ENCODE measurements around the gene C3orf52. TPM values are rescaled to one million over a fixed set of nuclear protein-coding genes. Genes with fewer than 3 reads are reported as not detected.
A peak's percentile ranks its signal among the peaks of the same experiment; 100 is the strongest.

C3orf52 gene
- total and polyA plus RNA-seq, 10 of the 15 experiments (the other 5 are each of a cell fraction or from before 2014, with no cell fraction given): 0.15 to 1.9 (median 0.73) TPM

- no peak for TF ChIP-seq NFXL1 (IDR thresholded peaks at IDR 0.05; ENCODE audit: borderline replicate concordance)
- peak; percentile 47; the same call in 1 of the 3 replicates for TF ChIP-seq POU2F2 (IDR thresholded peaks at IDR 0.05; ENCODE audit: borderline replicate concordance, low read depth, low read length)
- TF ChIP-seq ZNF592 (IDR thresholded peaks at IDR 0.05): peak; percentile 8; the same call in 1 of the 2 replicates
- no peak for TF ChIP-seq SUZ12 (IDR thresholded peaks at IDR 0.05; ENCODE audit: unreplicated experiment)
- TF ChIP-seq SMC3 (IDR thresholded peaks at IDR 0.05; ENCODE audit: borderline replicate concordance, low read length): no peak
- no peak for TF ChIP-seq YBX1 (IDR thresholded peaks at IDR 0.05)
- TF ChIP-seq MYB (IDR thresholded peaks at IDR 0.05; ENCODE audit: borderline replicate concordance, low read depth, low read length): no peak
- TF ChIP-seq, protein P1, sequence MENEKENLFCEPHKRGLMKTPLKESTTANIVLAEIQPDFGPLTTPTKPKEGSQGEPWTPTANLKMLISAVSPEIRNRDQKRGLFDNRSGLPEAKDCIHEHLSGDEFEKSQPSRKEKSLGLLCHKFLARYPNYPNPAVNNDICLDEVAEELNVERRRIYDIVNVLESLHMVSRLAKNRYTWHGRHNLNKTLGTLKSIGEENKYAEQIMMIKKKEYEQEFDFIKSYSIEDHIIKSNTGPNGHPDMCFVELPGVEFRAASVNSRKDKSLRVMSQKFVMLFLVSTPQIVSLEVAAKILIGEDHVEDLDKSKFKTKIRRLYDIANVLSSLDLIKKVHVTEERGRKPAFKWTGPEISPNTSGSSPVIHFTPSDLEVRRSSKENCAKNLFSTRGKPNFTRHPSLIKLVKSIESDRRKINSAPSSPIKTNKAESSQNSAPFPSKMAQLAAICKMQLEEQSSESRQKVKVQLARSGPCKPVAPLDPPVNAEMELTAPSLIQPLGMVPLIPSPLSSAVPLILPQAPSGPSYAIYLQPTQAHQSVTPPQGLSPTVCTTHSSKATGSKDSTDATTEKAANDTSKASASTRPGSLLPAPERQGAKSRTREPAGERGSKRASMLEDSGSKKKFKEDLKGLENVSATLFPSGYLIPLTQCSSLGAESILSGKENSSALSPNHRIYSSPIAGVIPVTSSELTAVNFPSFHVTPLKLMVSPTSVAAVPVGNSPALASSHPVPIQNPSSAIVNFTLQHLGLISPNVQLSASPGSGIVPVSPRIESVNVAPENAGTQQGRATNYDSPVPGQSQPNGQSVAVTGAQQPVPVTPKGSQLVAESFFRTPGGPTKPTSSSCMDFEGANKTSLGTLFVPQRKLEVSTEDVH (IDR thresholded peaks at IDR 0.05; ENCODE audit: low read depth, partially characterized antibody): no peak
- 0 out of 2 replicates have a peak, but pooled peaks have one; percentile 33 for TF ChIP-seq WRNIP1 (IDR thresholded peaks at IDR 0.05; ENCODE audit: borderline replicate concordance, low read depth, low read length)
- no peak for TF ChIP-seq MTA3 (IDR thresholded peaks at IDR 0.05; ENCODE audit: borderline replicate concordance, low read length)
- TF ChIP-seq YY1 (IDR thresholded peaks at IDR 0.05; ENCODE audit: low read depth, low read length): 0 out of 2 replicates have a peak, but pooled peaks have one; percentile 7
- no peak for TF ChIP-seq IRF4 (IDR thresholded peaks at IDR 0.05; ENCODE audit: low read depth, low read length)
- TF ChIP-seq LARP7 (IDR thresholded peaks at IDR 0.05): 0 out of 2 replicates have a peak, but pooled peaks have one; percentile 13
- TF ChIP-seq NR2C1 (IDR thresholded peaks at IDR 0.05): no peak
- no peak for TF ChIP-seq SREBF2 (IDR thresholded peaks at IDR 0.05; ENCODE audit: low read length)
- no peak for TF ChIP-seq IRF3 (IDR thresholded peaks at IDR 0.05)
- no peak for TF ChIP-seq E4F1 (IDR thresholded peaks at IDR 0.05; ENCODE audit: borderline replicate concordance, partially characterized antibody)
- TF ChIP-seq SREBF1 (IDR thresholded peaks at IDR 0.05; ENCODE audit: low read length): no peak
- no peak for TF ChIP-seq BCL11A (IDR thresholded peaks at IDR 0.05; ENCODE audit: low read depth, low read length)
These were observed 41.6 kb downstream of the C3orf52 start (continued) for GRCh38 chr3:112127522-112128494.
